Renal cortex interstitium (tissue), 11 donors: ENCODE data around the gene NPNT. TPM values are rescaled to one million over a fixed set of nuclear protein-coding genes. Genes with fewer than 3 reads are reported as not detected.

Experiments
- DNase-seq, 11 donors: peaks; one replicate each; pipeline ENCODE4 v3.0.0-alpha.2; 2013; ENCODE audit warnings: low read depth in 9 of 11, low spot score in 4 of 11; ENCODE audit errors: extremely low read depth in 1 of 11
- polyA plus RNA-seq, 3 donors: library from polyadenylated mRNA; unstranded; fragments of 120-200 nt; gene quantifications; one replicate each; pipeline ENCODE4 v1.2.1, GENCODE V29; 2013; ENCODE audit not compliant: insufficient read length in 3 of 3

Gene NPNT
- polyA plus RNA-seq, 3 donors: 171 to 187 (median 176) TPM

GRCh38 chr4:105951198-105951597 is 55.9 kb downstream of the NPNT start:
- no peak for DNase-seq

DNA sequence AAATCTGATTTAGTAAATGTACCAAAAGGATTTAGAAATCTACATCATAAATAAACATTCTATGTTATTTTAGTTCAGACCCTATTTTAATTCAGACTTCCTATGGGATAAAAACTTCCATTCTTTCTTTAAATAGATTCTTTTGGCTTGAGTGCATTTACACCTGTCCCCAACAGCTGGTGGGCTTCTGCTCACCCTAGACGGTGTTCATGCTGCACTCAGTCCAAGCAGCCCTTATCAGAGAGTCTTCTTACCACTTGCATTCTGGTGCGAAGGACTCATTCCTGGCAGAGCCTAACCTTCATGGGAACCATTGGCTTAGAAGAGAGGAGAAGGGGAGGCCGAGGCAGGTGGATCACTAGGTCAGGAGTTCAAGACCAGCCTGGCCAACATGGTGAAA is 57.3 kb downstream of the NPNT start:
- no peak for DNase-seq

GRCh38 chr4:105956569-105956968 is 61.3 kb downstream of the NPNT start:
- DNase-seq: no peak

- DNase-seq: no peak
Observed at GRCh38 chr4:105957680-105958079, 62.4 kb downstream of the NPNT start.

- no peak for DNase-seq
Observed at GRCh38 chr4:105963461-105964400, 68.5 kb downstream of the NPNT start.

DNA sequence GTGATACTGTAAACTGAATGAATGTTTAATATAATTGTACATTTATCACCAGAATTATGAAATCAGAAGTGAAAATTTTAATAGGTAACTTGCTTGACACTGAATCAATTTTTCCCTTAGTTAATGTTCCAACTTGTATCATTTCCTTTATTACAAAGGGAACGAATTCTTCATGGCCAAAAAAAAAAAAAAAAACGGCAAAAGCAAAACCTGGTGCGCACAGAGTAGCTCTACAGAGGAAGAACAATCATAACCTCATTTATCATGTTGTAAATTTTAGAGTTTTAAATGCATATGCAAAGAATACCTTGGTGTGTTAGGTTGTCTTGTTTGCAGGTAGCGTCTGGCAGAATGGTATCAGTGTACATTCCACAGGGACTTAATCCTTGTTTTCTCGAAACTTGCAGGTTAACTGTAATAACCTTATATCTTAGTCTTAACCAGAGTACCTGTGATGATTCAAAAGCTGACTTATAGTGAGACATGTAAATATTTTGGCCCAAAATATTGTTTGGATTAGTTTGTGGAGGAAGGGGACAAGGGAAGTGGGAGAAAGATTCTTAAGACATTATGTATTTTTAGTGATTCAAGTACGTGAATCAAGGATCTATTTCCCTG is 70.0 kb downstream of the NPNT start:
- no peak for DNase-seq

- DNase-seq: no peak
Observed at GRCh38 chr4:105966051-105966450, 70.8 kb downstream of the NPNT start.

DNA sequence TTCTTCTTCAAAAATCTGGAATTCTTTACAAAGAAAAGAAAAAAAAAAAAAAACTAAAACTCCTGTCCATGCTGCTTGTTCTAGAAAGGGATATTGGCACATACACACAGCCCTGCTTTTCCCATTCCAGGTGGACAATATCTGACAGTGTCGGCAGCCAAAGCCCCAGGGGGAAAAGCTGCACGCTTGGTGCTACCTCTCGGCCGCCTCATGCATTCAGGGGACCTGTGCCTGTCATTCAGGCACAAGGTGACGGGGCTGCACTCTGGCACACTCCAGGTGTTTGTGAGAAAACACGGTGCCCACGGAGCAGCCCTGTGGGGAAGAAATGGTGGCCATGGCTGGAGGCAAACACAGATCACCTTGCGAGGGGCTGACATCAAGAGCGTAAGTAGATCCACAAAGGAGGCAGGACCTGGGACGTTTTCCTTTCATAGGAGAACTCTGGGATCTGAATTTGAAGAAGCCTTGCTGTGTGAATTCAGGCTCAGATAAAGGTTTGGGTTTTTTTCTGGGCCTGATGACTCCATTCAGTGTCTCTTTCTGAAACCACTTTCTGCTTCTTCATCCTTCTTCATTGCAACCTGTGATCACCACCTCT is 71.9 kb downstream of the NPNT start:
- DNase-seq: no peak

- no peak for DNase-seq
Observed at GRCh38 chr4:105969575-105969974, 74.3 kb downstream of the NPNT start.

DNA sequence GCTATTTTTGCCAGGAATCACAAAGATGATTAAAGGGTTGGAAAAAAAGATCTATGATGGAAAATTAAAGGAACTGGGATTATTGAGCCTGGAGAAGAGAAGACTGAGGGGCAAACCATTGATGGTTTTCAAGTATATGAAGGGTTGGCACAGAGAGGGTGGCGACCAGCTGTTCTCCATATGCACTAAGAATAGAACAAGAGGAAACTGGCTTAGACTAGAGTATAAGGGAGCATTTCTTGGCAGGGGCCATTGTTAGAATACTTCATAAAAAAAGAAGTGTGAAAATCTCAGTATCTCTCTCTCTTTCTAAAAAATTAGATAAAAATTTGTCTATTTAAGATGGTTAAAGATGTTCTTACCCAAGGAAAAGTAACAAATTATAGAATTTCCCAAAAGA is 75.1 kb downstream of the NPNT start:
- DNase-seq: no peak

DNA sequence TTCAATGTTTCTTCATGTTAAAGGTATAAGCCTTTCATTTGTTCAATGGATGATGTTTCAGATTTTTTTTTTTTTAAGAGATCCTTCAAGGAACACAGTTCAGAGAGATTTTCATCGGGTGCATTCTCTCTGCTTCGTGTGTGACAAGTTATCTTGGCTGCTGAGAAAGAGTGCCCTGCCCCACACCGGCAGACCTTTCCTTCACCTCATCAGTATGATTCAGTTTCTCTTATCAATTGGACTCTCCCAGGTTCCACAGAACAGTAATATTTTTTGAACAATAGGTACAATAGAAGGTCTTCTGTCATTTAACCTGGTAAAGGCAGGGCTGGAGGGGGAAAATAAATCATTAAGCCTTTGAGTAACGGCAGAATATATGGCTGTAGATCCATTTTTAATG is 75.8 kb downstream of the NPNT start:
- no peak for DNase-seq

DNA sequence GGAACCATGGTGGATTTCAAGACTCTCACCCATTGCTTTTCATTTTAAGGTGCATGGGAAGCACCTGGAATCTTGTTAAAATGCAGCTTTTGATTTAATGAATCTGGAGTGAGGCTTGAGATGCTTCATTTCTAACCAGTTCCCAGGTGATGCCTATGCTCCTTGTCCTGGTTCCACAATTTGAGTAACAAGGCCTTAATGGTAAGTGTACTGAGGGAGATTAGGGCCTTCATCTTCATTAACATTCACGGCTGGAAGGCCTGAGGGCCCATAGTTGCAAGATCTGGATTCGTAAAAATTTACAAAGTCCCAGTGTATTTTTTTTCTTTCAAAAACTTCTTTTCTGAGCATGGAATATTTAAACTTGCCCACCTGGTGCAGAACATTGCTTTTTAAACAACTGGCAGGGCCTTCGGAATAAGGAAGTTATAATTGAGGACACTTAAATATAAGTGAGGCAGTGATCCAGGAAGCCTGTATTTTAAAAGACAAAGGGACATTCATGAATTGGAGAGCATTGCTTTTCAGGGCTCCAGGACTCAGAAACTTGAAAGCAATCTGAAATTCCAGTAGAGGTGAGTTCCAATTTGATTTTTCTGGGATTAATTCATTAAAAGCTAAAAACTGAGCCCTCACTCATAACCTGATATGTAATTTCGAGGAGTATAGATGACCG is 77.8 kb downstream of the NPNT start:
- DNase-seq: no peak

DNA sequence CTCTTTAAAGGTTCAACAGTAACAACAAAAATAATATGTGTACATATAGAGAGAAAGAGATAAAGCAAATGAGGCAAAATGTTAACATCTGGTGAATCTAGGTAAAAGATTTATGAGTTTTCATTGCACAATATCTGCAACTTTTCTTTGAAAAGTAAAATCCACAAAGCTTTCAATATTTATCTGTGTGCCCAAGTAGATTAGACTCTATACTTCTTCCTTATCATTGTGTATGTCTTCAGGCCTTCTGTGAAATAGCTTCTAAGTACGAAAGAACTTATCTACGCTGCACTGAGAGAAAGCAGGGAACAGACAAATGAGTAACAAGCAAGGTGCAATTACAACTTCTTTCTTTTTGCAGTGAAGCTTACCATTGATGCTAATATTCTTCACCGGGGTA is 81.6 kb downstream of the NPNT start:
- DNase-seq: no peak

DNA sequence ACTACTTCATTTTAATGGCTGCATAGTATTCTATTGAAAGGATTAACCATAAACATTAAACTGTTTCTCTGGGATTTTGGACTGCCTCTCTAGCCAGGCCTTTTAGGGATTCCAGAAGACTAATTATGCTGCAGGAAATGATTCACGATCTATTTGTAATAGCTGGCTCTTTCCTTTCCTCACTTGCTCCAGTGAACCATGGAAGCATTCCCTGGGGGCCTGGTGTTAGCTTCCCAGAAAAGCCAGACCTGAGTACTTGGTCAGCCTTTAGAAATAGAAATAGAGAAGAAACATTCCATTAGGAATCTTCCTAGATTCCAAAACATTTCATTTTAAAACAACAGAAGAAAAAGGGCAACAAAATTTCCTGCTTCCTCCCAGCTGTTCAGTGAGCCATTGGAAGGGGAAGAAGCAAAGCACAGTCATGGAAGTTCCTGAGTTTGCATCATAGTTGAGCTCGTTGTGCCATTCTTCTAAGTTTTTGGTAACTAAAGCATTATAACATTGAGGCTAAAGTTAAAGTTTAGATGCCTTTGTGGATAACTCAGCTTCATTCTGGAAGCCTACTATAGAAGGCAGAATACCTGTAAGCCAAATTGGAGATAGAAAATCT is 83.5 kb downstream of the NPNT start:
- peak in 1 of 11 donors; percentile 50 for DNase-seq

DNA sequence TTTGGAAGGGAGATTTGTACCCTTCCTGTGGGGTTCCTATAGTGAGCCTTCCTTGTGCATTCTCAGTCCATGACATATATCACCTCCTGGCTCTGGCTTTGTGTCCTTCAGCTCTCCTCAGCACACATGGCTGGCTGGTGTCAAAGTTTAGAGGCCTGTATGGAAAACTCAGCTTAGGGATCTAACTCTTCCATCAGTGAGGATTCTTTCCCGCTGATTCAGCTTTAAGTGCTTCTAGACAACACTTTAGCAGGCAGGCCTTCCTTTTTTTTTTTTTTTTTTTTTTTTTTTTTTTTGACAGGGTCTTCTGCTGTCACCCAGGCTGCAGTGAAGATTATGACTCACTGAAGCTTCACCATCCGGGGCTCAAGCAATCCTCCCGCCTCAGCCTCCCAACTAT is 84.2 kb downstream of the NPNT start:
- DNase-seq: no peak

GRCh38 chr4:105988671-105989070 is 93.4 kb downstream of the NPNT start:
- DNase-seq: no peak

DNA sequence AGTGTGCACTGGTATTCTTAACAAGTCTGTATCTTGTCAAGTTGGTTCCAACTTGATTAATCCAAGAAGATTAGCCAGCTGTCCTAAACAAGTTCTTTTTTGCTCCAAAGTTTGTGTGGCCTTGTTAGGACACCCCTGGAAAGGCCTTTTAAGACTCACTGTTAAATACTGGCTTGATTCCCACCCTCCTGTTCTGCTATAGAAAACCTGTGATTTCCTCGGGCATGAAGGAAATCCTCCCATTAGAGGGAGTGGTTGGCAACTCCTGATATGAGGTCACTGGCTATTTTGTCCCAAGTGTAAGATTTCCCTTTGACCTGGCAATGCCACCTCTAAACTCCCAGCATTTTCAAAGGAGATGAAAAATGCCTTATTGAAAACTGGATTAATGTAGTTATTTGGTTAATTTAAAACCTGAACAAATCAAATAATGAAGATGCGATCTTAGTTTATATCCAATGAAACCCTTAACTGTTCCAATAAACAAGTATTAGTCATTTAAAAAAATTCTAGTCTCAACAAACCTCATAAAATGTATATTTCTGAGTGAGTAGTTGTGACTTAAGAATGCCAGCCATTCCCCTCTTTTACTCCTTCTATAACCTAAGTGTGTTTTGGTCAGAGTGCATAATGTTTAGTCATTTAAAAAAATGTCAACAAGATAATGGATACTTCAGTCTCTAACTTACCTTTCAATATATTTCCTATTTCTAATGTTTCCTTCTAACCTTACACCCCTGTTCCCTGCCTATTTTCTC is 94.4 kb downstream of the NPNT start:
- no peak for DNase-seq

GRCh38 chr4:105990933-105991332 is 95.7 kb downstream of the NPNT start:
- DNase-seq: peak in 1 of 11 donors; percentile 43

DNA sequence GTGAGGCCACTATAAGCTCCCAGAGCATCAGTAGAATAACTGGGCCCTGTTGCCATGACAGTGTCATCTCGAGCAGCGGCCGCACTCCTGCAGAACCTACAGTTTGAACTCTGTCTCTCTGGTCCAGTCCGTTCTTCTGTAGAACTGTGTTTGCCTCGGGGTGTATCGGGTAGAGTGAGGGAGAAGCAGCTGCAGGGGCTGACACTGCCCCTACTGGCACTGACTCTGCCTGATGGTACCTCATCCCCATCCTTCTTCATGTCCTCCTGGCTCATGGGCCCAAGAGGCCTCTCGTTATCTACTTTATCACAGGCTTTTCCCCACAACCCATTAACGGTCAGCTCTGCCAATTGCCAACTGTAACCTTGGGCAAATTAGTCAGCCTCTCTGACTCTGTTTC is 96.5 kb downstream of the NPNT start:
- DNase-seq: no peak
